Right lobe of liver (tissue), 6 donors: ENCODE data around the gene LMO7. TPM values are rescaled to one million over a fixed set of nuclear protein-coding genes. Genes with fewer than 3 reads are reported as not detected.

Experiments used
- ATAC-seq, 4 donors: fragments of 200-7000 bp; cut with Tn5 transposase; one replicate each; pipeline ENCODE4 v1.9.1; 2020; ENCODE audit warnings: mild to moderate bottlenecking in 4 of 4, moderate library complexity in 4 of 4
- DNase-seq, 3 donors: peaks; one replicate each; pipeline ENCODE4 v3.0.0-alpha.2; 2020
- H3K27ac ChIP-seq, 3 donors: fragments of 200-600 bp; one replicate each; pipeline ENCODE4 v1.8.0; 2022
- H3K27me3 ChIP-seq, 2 donors: fragments of 200-600 bp; one replicate each; pipeline ENCODE4 v1.8.0; 2022
- H3K36me3 ChIP-seq, 4 donors: fragments of 200-600 bp; sonication (generic) in 1 of 4; one replicate each; pipeline versions ENCODE4 v1.5.1 to v1.8.0; 2017 to 2022; ENCODE audit warnings: control low read depth in 1 of 4
- H3K4me1 ChIP-seq, 4 donors: fragments of 200-600 bp; sonication (generic) in 1 of 4; one replicate each; pipeline versions ENCODE4 v1.5.1 to v1.8.0; 2017 to 2022; ENCODE audit warnings: control low read depth in 1 of 4
- H3K4me3 ChIP-seq, 3 donors: fragments of 200-600 bp; one replicate each; pipeline ENCODE4 v1.8.0; 2022
- H3K9me3 ChIP-seq, 4 donors: fragments of 200-600 bp; sonication (generic) in 1 of 4; one replicate each; pipeline versions ENCODE4 v1.5.1 to v1.8.0; 2017 to 2022; ENCODE audit warnings: control low read depth in 1 of 4
- POLR2A ChIP-seq: fragments of 450-650 bp; IDR thresholded peaks from one replicate; pipeline ENCODE4 v1.6.1; 2017; ENCODE audit warnings: antibody characterized with exemption, mild to moderate bottlenecking
- WGBS: methylation state at CpG from one replicate; pipeline ENCODE4 v1.1.6; 2018; ENCODE audit warnings: low coverage, low lambda C conversion rate; ENCODE audit not compliant: insufficient coverage; ENCODE audit errors: missing lambda C conversion rate; 5-methylcytosine and 5-hydroxymethylcytosine counted together
- intact Hi-C, 2 donors: fragments of 100-400 bp; cut with DNase I; formaldehyde crosslinking; loops; one replicate each; pipeline versions ENCODE4 v1.11.2 to v1.14.1; 2022
- total RNA-seq, 6 experiments: library from RNA; depleted of rRNA in 2 of 6; stranded (reverse); fragments of >200 nt in 2 of 6; fragmentation: NEBNext Ultra II Directional in 3 of 6; extraction: Animal tissue kit (Norgen Biotek cat#: 25700) in 3 of 6; gene quantifications; one replicate each; pipeline versions ENCODE4 v1.1.0 to v1.2.4, GENCODE V29; 2016 to 2023
- TF ChIP-seq, protein P1 (sequence below), 4 donors: fragments of 200-600 bp in 3 of 4; fragments of 450-650 bp in 1 of 4; IDR thresholded peaks; one replicate each; pipeline versions ENCODE4 v1.5.1 to v1.8.0; 2016 to 2022; ENCODE audit warnings: antibody characterized with exemption in 4 of 4, mild to moderate bottlenecking in 2 of 4
- donor health status: DM: no; HTN: yes; CAD: no.
- donor health status: DM: no; HTN: no; CAD: no.
- donor health status: DM: no; HTN: no; CAD: no.
- donor health status: DM: no; HTN: yes; CAD: no.
- donor health status: DM: no; HTN: yes; CAD: no.

The LMO7 gene
- total RNA-seq, 6 experiments from 2014 or later: 42.3 to 60.2 (median 51.1) TPM

DNA sequence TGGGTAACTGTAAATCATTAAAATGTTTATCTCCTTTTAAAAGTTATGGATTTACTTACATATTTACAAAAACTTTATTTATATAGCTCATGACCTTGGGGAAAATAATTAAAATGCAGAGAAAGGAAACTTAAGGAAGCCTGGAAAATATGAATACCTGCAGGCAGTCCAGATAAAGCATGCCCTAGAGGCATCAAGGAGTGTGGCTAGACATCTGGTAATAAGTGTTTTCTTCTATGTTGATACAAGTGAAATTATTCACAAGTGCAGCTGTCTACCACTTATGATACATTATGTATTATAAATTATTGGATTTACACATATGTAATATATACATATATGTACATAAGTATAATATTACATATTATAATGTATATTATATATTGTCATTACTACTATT is 207.9 kb downstream of the LMO7 start:
- Histone ChIP-seq H3K4me3 (no peak overlapping the region), H3K4me1 (no peaks in the 10 kb centered on the region), H3K27ac (no peak overlapping the region), H3K36me3 (peaks cover 0 to 58% (median 17%) of the 10 kb centered on the region in 4 donors), H3K9me3 (no peaks in the 10 kb centered on the region), H3K27me3 (no peaks in the 10 kb centered on the region)
- TF ChIP-seq, protein P1, sequence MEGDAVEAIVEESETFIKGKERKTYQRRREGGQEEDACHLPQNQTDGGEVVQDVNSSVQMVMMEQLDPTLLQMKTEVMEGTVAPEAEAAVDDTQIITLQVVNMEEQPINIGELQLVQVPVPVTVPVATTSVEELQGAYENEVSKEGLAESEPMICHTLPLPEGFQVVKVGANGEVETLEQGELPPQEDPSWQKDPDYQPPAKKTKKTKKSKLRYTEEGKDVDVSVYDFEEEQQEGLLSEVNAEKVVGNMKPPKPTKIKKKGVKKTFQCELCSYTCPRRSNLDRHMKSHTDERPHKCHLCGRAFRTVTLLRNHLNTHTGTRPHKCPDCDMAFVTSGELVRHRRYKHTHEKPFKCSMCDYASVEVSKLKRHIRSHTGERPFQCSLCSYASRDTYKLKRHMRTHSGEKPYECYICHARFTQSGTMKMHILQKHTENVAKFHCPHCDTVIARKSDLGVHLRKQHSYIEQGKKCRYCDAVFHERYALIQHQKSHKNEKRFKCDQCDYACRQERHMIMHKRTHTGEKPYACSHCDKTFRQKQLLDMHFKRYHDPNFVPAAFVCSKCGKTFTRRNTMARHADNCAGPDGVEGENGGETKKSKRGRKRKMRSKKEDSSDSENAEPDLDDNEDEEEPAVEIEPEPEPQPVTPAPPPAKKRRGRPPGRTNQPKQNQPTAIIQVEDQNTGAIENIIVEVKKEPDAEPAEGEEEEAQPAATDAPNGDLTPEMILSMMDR (IDR thresholded peaks at IDR 0.05): no peak
- no peak for TF ChIP-seq POLR2A
- DNase-seq: no peak
- intact Hi-C loops: no loop called here
- ATAC-seq: no peak

- no peak for DNase-seq
- Histone ChIP-seq H3K9me3 (no peaks in the 10 kb centered on the region), H3K27ac (no peak overlapping the region), H3K4me1 (no peaks in the 10 kb centered on the region), H3K4me3 (no peak overlapping the region), H3K27me3 (no peaks in the 10 kb centered on the region), H3K36me3 (peaks cover 0 to 62% (median 17%) of the 10 kb centered on the region in 4 donors)
- intact Hi-C loops: no loop called here
- TF ChIP-seq POLR2A: no peak
- TF ChIP-seq, protein P1 (IDR thresholded peaks at IDR 0.05): no peak
- 100% methylated on average over 2 of the region's 2 CpGs for WGBS
- no peak for ATAC-seq
Measured at GRCh38 chr13:75847588-75847987, 211.5 kb downstream of the LMO7 start.

GRCh38 chr13:75850916-75851315 is 214.8 kb downstream of the LMO7 start:
- no peaks in the 10 kb centered on the region for H3K4me1 ChIP-seq
- DNase-seq (no peak), ATAC-seq (peak in 2 of 4 donors; percentile 18 to 26)
- no peaks in the 10 kb centered on the region for H3K27me3 ChIP-seq
- 100% methylated on average over 3 of the region's 3 CpGs for WGBS
- no peaks in the 10 kb centered on the region for H3K9me3 ChIP-seq
- intact Hi-C loops: no loop called here
- H3K4me3 ChIP-seq: no peak overlapping the region
- no peak overlapping the region for H3K27ac ChIP-seq
- peaks cover 0 to 66% (median 22%) of the 10 kb centered on the region in 4 donors for H3K36me3 ChIP-seq
- TF ChIP-seq POLR2A: no peak
- TF ChIP-seq, protein P1 (IDR thresholded peaks at IDR 0.05): no peak

- no peaks in the 10 kb centered on the region for H3K27me3 ChIP-seq
- H3K27ac ChIP-seq: no peak overlapping the region
- peaks cover 0 to 81% (median 14%) of the 10 kb centered on the region in 4 donors for H3K36me3 ChIP-seq
- TF ChIP-seq POLR2A: no peak
- TF ChIP-seq, protein P1 (IDR thresholded peaks at IDR 0.05): no peak
- intact Hi-C loops: no loop called here
- no peak for DNase-seq
- no peaks in the 10 kb centered on the region for H3K4me1 ChIP-seq
- WGBS: 88% methylated on average over 3 of the region's 6 CpGs
- H3K9me3 ChIP-seq: no peaks in the 10 kb centered on the region
- no peak overlapping the region for H3K4me3 ChIP-seq
- ATAC-seq: no peak
Measured at GRCh38 chr13:75855216-75855615, 219.1 kb downstream of the LMO7 start.

DNA sequence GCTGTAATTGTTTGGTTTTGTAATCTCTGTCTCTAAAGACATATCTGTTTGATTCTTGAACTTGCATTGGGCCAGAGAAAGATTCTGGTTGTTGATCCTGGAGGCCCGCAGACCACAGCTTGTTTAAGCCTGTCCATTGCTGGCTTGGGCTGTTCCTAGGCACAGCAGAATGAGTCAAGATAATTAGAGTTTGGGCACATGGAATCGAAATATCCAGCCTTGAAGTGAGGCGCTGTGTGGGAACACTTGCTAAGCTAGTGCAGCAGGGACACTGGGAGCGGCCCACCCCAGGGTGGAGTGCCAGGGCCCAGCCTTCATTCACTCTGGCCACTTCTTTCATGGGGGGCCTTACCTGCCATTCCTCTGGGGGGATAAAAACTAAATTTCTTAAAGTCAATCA is 219.7 kb downstream of the LMO7 start:
- WGBS: 83% methylated on average over 1 of the region's 4 CpGs
- Histone ChIP-seq H3K4me1 (no peaks in the 10 kb centered on the region), H3K27me3 (no peaks in the 10 kb centered on the region), H3K9me3 (no peaks in the 10 kb centered on the region), H3K27ac (no peak overlapping the region), H3K36me3 (peaks cover 0 to 75% (median 12%) of the 10 kb centered on the region in 4 donors), H3K4me3 (no peak overlapping the region)
- intact Hi-C loops: no loop called here
- DNase-seq (no peak), ATAC-seq (no peak)
- TF ChIP-seq, protein P1 (IDR thresholded peaks at IDR 0.05): no peak
- no peak for TF ChIP-seq POLR2A
